Epidermal melanocyte (primary cell): ENCODE measurements around the gene LONP1.
"Not testable (repeated sequence)": the region's sequence is repeated elsewhere in the genome, so short reads cannot be mapped to it uniquely, and the experiment has no call there.

Experiments
- DNase-seq: peaks from one replicate; pipeline ENCODE4 v3.0.0; 2011; ENCODE audit warnings: low spot score; ENCODE audit not compliant: insufficient read length

Gene LONP1

GRCh38 chr19:5719961-5720790, at the start of gene LONP1, which contains the start of gene CATSPERD:
TSS of gene LONP1 (minus strand) at chr19:5720146. CDS start at chr19:5720132, 14 bp downstream.
TSS of gene CATSPERD (plus strand) at chr19:5720637. CDS start at chr19:5720738, 101 bp downstream.
- peak; percentile 98 for DNase-seq

GRCh38 chr19:5767949-5768348, 48.0 kb upstream of the LONP1 start:
- DNase-seq: no peak

GRCh38 chr19:5765220-5765619, 45.3 kb upstream of the LONP1 start:
- no peak for DNase-seq

- DNase-seq: no peak
Measured at GRCh38 chr19:5762608-5763217, 42.8 kb upstream of the LONP1 start.

GRCh38 chr19:5753743-5754142, 33.8 kb upstream of the LONP1 start:
- DNase-seq: no peak

- no peak for DNase-seq
Measured at GRCh38 chr19:5751709-5752108, 31.8 kb upstream of the LONP1 start.

- DNase-seq: no peak
Measured at GRCh38 chr19:5749505-5749904, 29.6 kb upstream of the LONP1 start.

- DNase-seq: not testable (repeated sequence)
Measured at GRCh38 chr19:5748920-5749319, 29.0 kb upstream of the LONP1 start.

GRCh38 chr19:5744999-5745398, 25.1 kb upstream of the LONP1 start:
- not testable (repeated sequence) for DNase-seq

- no peak for DNase-seq
Measured at GRCh38 chr19:5743630-5744029, 23.7 kb upstream of the LONP1 start.

- no peak for DNase-seq
Measured at GRCh38 chr19:5742051-5742450, 22.1 kb upstream of the LONP1 start.

- no peak for DNase-seq
Measured at GRCh38 chr19:5738423-5738822, 18.5 kb upstream of the LONP1 start.

- DNase-seq: not testable (repeated sequence)
Measured at GRCh38 chr19:5733172-5733571, 13.2 kb upstream of the LONP1 start.

GRCh38 chr19:5727453-5728050, 7.6 kb upstream of the LONP1 start:
- no peak for DNase-seq

- no peak for DNase-seq
Measured at GRCh38 chr19:5719274-5719960, 529 bp downstream of the LONP1 start.

- DNase-seq: no peak
Measured at GRCh38 chr19:5718579-5719273, 1.2 kb downstream of the LONP1 start.

GRCh38 chr19:5718037-5718578, 1.8 kb downstream of the LONP1 start:
- DNase-seq: no peak

- no peak for DNase-seq
Measured at GRCh38 chr19:5717215-5717935, 2.6 kb downstream of the LONP1 start.

- no peak for DNase-seq
Measured at GRCh38 chr19:5714816-5715215, 5.1 kb downstream of the LONP1 start.

- peak; percentile 12 for DNase-seq
Measured at GRCh38 chr19:5713228-5713627, 6.7 kb downstream of the LONP1 start.
